Thoracic aorta (tissue), 2 donors: ENCODE measurements around the gene RRH. TPM values are rescaled to one million over a fixed set of nuclear protein-coding genes. Genes with fewer than 3 reads are reported as not detected.

Experiments
- ATAC-seq: fragments of 150-250 bp; one replicate; pipeline ENCODE4 v1.8.0; 2017; ENCODE audit warnings: low read depth; ENCODE audit not compliant: insufficient number of reproducible peaks, low FRiP score
- DNase-seq: peaks from one replicate; pipeline ENCODE4 v3.0.0-alpha.2; 2020; ENCODE audit warnings: low spot score
- H3K27ac ChIP-seq, 2 donors: fragments of 200-600 bp; sonication (generic); 1 replicate in 1 of 2; 2 replicates in 1 of 2; pipeline ENCODE4 v1.5.1; 2016; ENCODE audit warnings: mild to moderate bottlenecking in 2 of 2, moderate library complexity in 2 of 2
- H3K27me3 ChIP-seq: fragments of 200-600 bp; sonication (generic); replicated peaks from 2 replicates; pipeline ENCODE4 v1.6.0; 2016; ENCODE audit warnings: mild to moderate bottlenecking; ENCODE audit not compliant: insufficient read depth
- H3K36me3 ChIP-seq: fragments of 200-600 bp; sonication (generic); one replicate; pipeline ENCODE4 v1.5.1; 2016
- H3K4me1 ChIP-seq, 2 donors: fragments of 200-600 bp; sonication (generic); 1 replicate in 1 of 2; 2 replicates in 1 of 2; pipeline versions ENCODE4 v1.5.1 to v1.6.0; 2016; ENCODE audit warnings: low read depth in 2 of 2, mild to moderate bottlenecking in 1 of 2; ENCODE audit not compliant: control insufficient read depth in 1 of 2
- H3K4me3 ChIP-seq: fragments of 200-600 bp; sonication (generic); 2 replicates; pipeline ENCODE4 v1.5.1; 2016; ENCODE audit warnings: mild to moderate bottlenecking
- H3K9me3 ChIP-seq: fragments of 200-600 bp; sonication (generic); 2 replicates; pipeline ENCODE4 v1.5.1; 2016
- total RNA-seq, 2 donors: library from RNA; depleted of rRNA; stranded (reverse); fragments of >200 nt; gene quantifications; one replicate each; pipeline versions ENCODE4 v1.1.0 to v1.2.3, GENCODE V29; 2016
- TF ChIP-seq, protein P1 (sequence below): fragments of 200-600 bp; sonication (generic); IDR thresholded peaks from one replicate; pipeline ENCODE4 v1.5.1; 2019; ENCODE audit warnings: antibody characterized with exemption

RRH gene
- total RNA-seq, 2 donors from 2014 or later, result 1.2 TPM; not detected in 1

- no peak overlapping the region for H3K27ac ChIP-seq
- H3K27me3 ChIP-seq, result no peaks in the 10 kb centered on the region
- peak overlapping the region; percentile 24 for H3K4me3 ChIP-seq
- TF ChIP-seq, protein P1, sequence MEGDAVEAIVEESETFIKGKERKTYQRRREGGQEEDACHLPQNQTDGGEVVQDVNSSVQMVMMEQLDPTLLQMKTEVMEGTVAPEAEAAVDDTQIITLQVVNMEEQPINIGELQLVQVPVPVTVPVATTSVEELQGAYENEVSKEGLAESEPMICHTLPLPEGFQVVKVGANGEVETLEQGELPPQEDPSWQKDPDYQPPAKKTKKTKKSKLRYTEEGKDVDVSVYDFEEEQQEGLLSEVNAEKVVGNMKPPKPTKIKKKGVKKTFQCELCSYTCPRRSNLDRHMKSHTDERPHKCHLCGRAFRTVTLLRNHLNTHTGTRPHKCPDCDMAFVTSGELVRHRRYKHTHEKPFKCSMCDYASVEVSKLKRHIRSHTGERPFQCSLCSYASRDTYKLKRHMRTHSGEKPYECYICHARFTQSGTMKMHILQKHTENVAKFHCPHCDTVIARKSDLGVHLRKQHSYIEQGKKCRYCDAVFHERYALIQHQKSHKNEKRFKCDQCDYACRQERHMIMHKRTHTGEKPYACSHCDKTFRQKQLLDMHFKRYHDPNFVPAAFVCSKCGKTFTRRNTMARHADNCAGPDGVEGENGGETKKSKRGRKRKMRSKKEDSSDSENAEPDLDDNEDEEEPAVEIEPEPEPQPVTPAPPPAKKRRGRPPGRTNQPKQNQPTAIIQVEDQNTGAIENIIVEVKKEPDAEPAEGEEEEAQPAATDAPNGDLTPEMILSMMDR, result no peak
- peaks cover 5 to 8% of the 10 kb centered on the region in 2 donors for H3K4me1 ChIP-seq
- no peaks in the 10 kb centered on the region for H3K36me3 ChIP-seq
- DNase-seq (no peak), ATAC-seq (no peak)
- H3K9me3 ChIP-seq, result no peaks in the 10 kb centered on the region
Observed at GRCh38 chr4:109801099-109801789, 26.5 kb upstream of the RRH start.

DNA sequence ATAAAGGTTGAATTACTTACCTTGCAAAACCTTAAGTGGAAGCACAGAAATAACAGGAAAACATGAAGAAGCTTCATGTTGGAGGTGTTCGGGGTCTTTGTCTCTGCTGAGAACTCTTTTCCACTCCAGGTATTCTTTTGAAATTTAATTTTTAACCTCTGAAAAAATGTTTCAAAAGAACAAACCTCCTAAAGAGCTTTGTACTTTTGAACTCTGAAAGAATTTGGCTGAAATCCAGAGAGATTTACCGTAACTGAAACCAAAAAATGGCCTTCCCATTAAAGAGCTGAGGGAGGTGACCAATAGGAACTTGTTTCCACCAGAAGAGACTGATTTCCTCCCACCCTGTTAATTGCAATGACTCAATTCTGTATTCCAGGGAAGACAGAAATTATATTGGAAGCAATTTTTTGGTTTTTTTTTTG, 25.9 kb upstream of the RRH start, which contains the start of gene CFI:
CFI (minus strand) TSS at position 105 of the 425 bp plus-strand sequence; CDS start at position 77, 28 bp downstream.
- ATAC-seq (no peak), DNase-seq (no peak)
- Histone ChIP-seq H3K36me3 (no peaks in the 10 kb centered on the region), H3K9me3 (no peaks in the 10 kb centered on the region), H3K4me1 (peaks cover 5 to 8% of the 10 kb centered on the region in 2 donors), H3K4me3 (peak within 1 kb of the TSS; percentile 24), H3K27ac (no peak within 1 kb of the TSS), H3K27me3 (no peaks in the 10 kb centered on the region)
- TF ChIP-seq, protein P1, result no peak

GRCh38 chr4:109803924-109804571, 23.7 kb upstream of the RRH start:
- Histone ChIP-seq H3K4me3 (no peak overlapping the region), H3K4me1 (peaks cover 5 to 8% of the 10 kb centered on the region in 2 donors), H3K36me3 (no peaks in the 10 kb centered on the region), H3K9me3 (no peaks in the 10 kb centered on the region), H3K27ac (no peak overlapping the region), H3K27me3 (no peaks in the 10 kb centered on the region)
- no peak for DNase-seq
- TF ChIP-seq, protein P1, result no peak
- no peak for ATAC-seq

- Histone ChIP-seq H3K4me1 (peaks cover 0 to 4% of the 10 kb centered on the region in 2 donors), H3K27ac (no peak overlapping the region), H3K4me3 (no peak overlapping the region), H3K9me3 (no peaks in the 10 kb centered on the region), H3K27me3 (no peaks in the 10 kb centered on the region), H3K36me3 (no peaks in the 10 kb centered on the region)
- no peak for ATAC-seq
- TF ChIP-seq, protein P1, result no peak
- no peak for DNase-seq
Observed at GRCh38 chr4:109809655-109810054, 18.1 kb upstream of the RRH start.

DNA sequence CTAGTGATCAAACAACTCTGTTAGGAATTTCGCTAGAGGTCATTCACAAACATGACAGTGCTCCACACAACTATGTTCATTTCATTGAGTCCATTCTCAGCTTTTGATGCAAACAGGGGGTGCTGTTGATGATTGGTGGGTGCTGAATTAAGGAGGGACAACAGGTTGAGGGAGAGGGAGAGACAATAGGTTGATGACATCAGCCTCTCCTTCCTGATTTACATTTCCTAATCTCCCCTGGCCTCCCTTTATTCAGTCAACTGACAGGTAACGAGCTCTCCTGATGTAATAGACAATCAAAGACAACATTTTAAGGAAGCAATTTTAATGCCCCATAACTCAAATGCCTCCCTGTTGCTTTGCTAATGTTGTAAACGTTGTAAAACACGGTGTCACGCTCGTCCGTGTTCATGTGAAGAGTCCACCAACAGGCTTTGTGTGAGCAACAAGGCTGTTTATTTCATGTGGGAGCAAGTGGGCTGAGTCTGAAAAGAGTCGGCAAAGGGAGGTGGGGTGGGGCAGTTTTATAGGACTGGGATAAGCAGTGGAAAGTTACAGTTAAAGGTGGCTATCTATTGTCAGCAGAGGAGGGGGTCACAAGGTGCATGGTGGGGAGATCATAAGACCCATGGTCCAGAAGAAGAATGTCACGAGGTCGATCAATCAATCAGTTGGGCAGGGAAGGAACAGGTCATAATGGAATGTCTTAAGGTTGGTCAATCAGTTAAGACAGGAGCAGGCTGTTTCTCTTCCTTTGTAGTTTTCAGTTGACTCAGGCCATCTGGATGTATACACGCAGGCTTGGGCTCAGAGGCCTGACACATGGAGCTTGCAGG, 17.0 kb upstream of the RRH start:
- Histone ChIP-seq H3K9me3 (no peaks in the 10 kb centered on the region), H3K4me1 (peaks cover 0 to 8% of the 10 kb centered on the region in 2 donors), H3K27ac (no peak overlapping the region), H3K36me3 (no peaks in the 10 kb centered on the region), H3K27me3 (no peaks in the 10 kb centered on the region), H3K4me3 (no peak overlapping the region)
- DNase-seq (no peak), ATAC-seq (no peak)
- TF ChIP-seq, protein P1, result no peak
